Measurements from ENCODE around the gene ADRB1.

DNA sequence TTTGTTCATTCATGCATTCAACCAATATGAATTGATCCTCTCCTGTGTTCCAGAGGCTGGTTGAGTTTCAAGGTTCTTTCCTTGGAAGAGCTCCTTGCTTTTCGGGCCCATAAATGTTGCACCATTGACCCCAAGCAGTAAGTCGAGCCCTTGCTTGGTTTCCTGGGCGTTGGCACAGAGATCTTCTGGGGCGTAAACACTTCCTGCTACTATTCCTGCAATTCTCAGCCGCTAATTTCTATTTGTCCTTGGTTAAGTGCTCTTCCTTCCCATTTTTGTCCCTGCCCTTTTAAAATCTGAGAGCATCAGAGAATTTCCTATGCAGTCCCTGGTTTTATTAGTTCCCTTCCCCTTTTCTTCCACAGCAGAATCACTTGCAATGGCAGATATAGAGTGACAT lies 44.1 kb upstream of the ADRB1 start:
- TF ChIP-seq POLR2A (IDR thresholded peaks at IDR 0.05) (no peak), EP300 (IDR thresholded peaks at IDR 0.05) (no peak), POLR2AphosphoS5 (IDR thresholded peaks at IDR 0.05) (no peak)
- TF ChIP-seq, protein P1, sequence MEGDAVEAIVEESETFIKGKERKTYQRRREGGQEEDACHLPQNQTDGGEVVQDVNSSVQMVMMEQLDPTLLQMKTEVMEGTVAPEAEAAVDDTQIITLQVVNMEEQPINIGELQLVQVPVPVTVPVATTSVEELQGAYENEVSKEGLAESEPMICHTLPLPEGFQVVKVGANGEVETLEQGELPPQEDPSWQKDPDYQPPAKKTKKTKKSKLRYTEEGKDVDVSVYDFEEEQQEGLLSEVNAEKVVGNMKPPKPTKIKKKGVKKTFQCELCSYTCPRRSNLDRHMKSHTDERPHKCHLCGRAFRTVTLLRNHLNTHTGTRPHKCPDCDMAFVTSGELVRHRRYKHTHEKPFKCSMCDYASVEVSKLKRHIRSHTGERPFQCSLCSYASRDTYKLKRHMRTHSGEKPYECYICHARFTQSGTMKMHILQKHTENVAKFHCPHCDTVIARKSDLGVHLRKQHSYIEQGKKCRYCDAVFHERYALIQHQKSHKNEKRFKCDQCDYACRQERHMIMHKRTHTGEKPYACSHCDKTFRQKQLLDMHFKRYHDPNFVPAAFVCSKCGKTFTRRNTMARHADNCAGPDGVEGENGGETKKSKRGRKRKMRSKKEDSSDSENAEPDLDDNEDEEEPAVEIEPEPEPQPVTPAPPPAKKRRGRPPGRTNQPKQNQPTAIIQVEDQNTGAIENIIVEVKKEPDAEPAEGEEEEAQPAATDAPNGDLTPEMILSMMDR (IDR thresholded peaks at IDR 0.05): no peak

All from upper lobe of left lung (tissue), 4 donors.